RWPE1 (cell line): ENCODE data around the gene MARK4.

Experiments
- CTCF ChIA-PET: fragments of 350-600 bp; sonication (Branson Sonifier 250); formaldehyde crosslinking; extraction: SDS; loops from one replicate; lab custom pipeline; 2021; lab: Yijun Ruan, JAX
- POLR2A ChIA-PET: fragments of 400-600 bp; formaldehyde crosslinking; extraction: SDS; loops from one replicate; lab custom pipeline; 2020; ENCODE audit warnings: antibody characterized with exemption; ENCODE audit not compliant: low non-redundant PET; lab: Yijun Ruan, JAX
- DNase-seq: peaks from one replicate; pipeline ENCODE4 v3.0.0; 2012; ENCODE audit warnings: low spot score
- H3K27ac ChIP-seq: fragments of 450-650 bp; 2 replicates; pipeline ENCODE4 v1.5.1; 2017
- CTCF ChIP-seq: fragments of 450-650 bp; conservative IDR thresholded peaks from 2 replicates; pipeline ENCODE4 v1.5.1; 2017; ENCODE audit warnings: low read depth, mild to moderate bottlenecking

Gene MARK4

DNA sequence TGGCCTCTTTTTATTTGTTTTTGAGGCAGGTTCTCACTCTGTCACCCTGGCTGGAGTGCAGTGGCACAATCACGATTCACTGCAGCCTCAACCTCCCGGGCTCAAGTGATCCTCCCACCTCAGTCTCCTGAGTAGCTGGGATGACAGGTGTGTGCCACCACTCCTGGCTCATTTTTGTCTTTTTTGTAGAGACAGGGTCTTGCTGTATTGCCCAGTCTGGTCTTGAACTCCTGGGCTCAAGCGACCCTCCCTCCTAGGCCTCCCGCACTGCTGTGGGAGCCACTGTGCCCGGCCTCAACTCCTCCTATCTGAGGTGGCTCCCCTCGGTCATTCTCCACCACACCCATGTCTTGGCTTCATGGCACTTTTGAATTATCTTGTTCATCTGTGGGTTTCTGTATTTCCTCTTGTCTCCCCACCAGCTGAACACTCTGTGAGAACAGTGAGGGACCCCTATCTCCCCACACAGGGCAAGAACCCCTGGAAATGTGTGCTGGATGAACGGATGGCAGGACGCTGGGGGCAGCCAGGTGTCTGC, 63.7 kb downstream of the MARK4 start:
- ChIA-PET POLR2A (no interaction called here), CTCF (no interaction called here)
- TF ChIP-seq CTCF = no peak
- no peak for DNase-seq
- H3K27ac ChIP-seq = no peak overlapping the region

DNA sequence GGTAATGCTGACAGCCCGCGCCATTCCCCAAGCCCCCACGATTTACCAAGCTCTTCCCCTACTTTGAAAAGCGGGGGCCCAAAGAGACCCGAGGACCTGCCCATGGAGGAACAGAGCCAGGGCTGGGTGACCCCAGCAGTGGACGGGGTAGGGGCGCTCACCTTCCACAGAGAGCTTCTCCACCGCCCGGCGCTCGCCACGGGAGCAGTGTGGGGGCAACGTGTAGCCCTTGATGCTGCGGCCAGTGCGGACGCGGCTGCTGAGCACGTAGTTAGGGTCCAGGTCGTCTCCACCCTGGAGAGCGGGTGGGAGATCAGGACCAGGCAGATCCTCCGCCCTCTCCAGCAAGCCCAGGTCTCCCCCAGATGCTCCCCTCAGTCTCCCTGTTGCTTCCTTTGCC, 64.2 kb downstream of the MARK4 start:
- DNase-seq = no peak
- ChIA-PET CTCF (no interaction called here), POLR2A (no interaction called here)
- no peak overlapping the region for H3K27ac ChIP-seq
- TF ChIP-seq CTCF = no peak

GRCh38 chr19:45320997-45321775, 70.1 kb downstream of the MARK4 start:
- ChIA-PET POLR2A (no interaction called here), CTCF (no interaction called here)
- no peak overlapping the region for H3K27ac ChIP-seq
- no peak for TF ChIP-seq CTCF
- no peak for DNase-seq

GRCh38 chr19:45321848-45322247, 70.8 kb downstream of the MARK4 start:
- POLR2A ChIA-PET = no interaction called here
- CTCF ChIA-PET = no interaction called here
- no peak for DNase-seq
- no peak for TF ChIP-seq CTCF
- H3K27ac ChIP-seq = no peak overlapping the region

DNA sequence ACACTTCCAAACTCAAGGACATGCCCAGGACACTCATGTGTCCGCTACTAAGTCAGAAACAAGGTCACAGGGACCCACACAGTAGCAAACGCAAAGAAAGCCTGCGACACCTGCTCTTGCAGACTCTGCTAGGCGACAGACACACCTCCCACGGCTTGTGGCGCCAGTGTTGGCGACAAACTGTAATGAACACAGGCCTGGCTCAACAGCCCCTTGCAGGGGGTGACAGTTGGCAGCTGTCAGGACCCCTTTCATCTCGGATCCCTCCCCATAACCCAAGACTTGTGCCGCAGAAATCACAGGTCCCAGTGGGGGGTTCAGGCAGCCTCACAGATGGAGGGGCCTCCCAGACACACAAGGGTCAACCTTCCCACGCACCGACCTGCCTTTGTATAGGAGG, 71.2 kb downstream of the MARK4 start:
- H3K27ac ChIP-seq = no peak overlapping the region
- ChIA-PET POLR2A (no interaction called here), CTCF (no interaction called here)
- no peak for DNase-seq
- no peak for TF ChIP-seq CTCF

GRCh38 chr19:45322744-45323281, 71.7 kb downstream of the MARK4 start, which contains the start of gene CKM:
TSS of gene CKM (minus strand) at chr19:45322875. CDS start at chr19:45319713, 3,162 bp downstream.
- no peak for DNase-seq
- ChIA-PET POLR2A (no interaction called here), CTCF (no interaction called here)
- H3K27ac ChIP-seq = no peak within 1 kb of the TSS
- no peak for TF ChIP-seq CTCF
